ENCODE measurements around the gene CDCP1.

DNA sequence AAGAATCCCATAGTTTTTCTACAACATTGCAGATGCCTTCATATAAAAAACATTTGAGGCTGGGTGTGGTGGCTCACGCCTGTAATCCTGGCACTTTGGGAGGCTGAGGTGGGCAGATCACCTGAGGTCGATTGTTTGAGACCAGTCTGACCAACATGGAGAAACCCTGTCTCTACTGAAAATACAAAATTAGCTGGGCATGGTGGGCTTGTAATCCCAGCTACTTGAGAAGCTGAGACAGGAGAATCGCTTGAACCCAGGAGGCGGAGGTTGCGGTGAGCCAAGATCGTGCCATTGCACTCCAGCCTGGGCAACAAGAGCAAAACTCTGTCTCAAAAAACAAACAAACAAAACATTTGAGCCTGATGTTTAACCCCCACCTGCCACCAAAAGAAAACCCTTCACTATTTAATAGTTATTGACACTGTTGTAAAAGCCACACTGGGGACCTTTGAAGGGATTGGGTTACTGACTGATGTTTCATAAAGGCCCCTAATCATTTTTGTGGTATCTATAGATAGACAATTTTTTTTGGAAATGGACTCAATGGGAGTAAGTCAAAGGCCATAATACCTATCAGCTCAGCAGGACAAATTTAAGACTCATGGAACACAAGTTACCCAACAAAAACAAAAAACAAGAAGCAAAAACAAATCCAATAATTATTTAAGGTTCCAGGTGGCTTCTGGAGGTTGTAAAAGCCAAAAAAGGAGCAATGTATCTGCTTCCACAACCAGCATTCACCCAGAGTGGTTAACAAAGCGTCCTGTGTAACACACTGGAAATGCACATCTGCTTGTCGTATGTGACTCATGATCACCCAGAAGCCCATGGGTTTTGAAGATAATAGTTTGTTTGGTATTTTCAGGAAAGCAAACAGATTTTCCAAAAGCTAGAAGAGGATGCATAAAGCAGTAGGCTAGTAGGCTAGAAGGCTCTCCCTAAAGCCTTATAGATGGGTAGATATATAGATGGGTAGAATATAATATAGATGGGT lies 41.2 kb downstream of the CDCP1 start:
- TF ChIP-seq POLR2A (IDR thresholded peaks at IDR 0.05) (no peak), POLR2AphosphoS5 (IDR thresholded peaks at IDR 0.05) (no peak)
- TF ChIP-seq, protein P1, sequence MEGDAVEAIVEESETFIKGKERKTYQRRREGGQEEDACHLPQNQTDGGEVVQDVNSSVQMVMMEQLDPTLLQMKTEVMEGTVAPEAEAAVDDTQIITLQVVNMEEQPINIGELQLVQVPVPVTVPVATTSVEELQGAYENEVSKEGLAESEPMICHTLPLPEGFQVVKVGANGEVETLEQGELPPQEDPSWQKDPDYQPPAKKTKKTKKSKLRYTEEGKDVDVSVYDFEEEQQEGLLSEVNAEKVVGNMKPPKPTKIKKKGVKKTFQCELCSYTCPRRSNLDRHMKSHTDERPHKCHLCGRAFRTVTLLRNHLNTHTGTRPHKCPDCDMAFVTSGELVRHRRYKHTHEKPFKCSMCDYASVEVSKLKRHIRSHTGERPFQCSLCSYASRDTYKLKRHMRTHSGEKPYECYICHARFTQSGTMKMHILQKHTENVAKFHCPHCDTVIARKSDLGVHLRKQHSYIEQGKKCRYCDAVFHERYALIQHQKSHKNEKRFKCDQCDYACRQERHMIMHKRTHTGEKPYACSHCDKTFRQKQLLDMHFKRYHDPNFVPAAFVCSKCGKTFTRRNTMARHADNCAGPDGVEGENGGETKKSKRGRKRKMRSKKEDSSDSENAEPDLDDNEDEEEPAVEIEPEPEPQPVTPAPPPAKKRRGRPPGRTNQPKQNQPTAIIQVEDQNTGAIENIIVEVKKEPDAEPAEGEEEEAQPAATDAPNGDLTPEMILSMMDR (IDR thresholded peaks at IDR 0.05 in 8 of 11, conservative IDR thresholded peaks at IDR 0.05 in 3 of 11) = no peak

Measured in spleen (tissue), 7 donors.